AML-193 (cell line): ENCODE measurements around the gene TAF4B.
"Not testable (repeated sequence)": the region's sequence is repeated elsewhere in the genome, so short reads cannot be mapped to it uniquely, and the experiment has no call there.

ENCODE experiments used
- DNase-seq, 2 experiments: peaks; one replicate each; lab custom pipeline; 2025; lab: John Stamatoyannopoulos, UW

The TAF4B gene

DNA sequence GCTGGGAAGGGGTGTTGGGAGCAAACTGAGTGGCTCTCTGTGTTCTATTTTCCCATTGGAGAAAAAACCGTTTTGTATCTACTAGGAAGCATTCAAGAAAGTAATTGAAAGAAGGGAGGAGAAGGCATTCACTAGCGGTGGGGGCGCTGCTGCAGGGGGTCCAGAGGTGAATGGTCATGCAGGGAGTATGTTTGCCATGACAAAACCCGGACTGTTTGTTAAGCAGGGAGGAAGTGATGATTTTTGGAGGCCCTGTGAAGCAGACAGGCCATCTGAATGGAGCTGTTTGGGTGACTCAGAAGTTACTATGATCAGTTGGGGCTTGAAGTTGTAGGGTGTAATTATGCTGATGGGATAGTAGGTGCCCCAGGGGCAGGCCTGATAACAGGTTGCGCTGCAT, 7.0 kb downstream of the TAF4B start:
- no peak for DNase-seq

DNA sequence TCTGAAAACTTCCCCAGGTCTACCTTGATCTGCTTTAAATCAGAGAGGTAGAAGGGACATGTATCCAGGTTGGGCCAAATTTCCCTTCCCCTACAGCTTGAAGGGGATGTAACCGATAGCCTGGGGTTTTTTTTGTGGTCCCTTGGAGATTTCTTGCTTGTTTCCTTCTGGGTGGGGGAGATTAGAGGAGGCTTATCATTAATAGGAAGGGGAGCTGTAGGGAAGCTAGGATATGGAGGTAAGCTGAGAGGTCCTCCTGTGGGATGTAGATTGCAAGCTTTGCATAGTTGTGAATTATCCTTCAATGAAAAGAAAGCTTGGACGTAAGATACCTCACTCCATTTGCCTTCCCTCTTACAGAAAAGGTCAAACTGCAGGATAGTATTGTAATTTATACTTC, 11.1 kb downstream of the TAF4B start:
- not testable (repeated sequence) for DNase-seq

DNA sequence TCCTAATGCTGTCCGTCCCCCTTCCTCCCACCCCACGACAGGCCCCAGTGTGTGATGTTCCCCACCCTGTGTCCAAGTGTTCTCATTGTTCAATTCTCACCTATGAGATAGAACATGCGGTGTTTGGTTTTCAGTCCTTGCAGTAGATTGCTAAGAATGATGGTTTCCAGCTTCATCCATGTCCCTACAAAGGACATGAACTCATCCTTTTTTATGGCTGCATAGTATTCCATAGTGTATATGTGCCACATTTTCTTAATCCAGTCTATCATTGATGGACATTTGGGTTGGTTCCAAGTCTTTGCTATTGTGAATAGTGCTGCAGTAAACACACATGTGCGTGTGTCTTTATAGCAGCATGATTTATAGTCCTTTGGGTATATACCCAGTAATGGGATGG, 12.5 kb downstream of the TAF4B start:
- not testable (repeated sequence) for DNase-seq

DNA sequence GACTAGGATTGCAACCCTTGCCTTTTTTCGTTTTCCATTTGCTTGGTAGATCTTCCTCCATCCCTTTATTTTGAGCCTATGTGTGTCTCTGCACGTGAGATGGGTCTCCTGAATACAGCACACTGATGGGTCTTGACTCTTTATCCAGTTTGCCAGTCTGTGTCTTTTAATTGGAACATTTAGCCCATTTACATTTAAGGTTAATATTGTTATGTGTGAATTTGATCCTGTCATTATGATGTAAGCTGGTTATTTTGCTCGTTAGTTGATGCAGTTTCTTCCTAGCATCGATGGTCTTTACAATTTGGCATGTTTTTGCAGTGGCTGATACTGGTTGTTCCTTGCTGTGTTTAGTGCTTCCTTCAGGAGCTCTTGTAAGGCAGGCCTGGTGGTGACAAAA, 16.1 kb downstream of the TAF4B start:
- DNase-seq: not testable (repeated sequence)

DNA sequence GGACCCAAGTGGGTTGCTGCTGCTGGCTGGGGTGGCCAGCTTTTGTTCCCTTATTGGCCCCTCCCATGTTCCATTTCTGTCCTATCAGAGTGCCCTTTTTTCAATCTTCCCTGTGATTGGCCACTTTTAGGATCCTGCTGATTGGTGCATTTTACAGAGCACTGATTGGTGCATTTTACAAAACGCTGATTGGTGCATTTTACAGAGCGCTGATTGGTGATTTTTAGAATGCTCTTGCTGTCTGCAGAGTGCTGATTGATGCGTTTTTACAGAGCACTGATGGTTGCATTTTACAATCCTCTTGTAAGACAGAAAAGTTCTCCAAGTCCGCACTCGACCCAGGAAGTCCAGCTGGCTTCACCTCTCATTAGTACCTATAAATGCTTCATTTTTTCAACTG, 19.2 kb downstream of the TAF4B start:
- not testable (repeated sequence) for DNase-seq

DNA sequence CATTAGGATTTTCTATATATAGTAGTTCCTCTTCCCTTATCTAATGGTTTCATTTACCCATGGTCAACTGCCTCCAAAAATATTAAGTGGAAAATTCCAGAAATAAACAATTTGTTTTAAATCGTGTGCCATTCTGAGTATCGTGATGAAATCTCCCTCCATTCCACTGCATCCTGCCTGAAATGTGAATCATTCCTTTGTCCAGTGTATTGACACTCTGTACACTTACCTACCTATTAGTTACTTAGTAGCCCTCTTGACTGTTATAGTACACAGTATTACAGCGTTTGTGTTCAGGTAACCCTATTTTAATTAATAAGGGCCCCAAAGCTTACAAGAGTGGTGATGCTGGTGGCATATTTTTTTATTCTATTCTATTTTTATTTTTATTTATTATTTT, 26.2 kb downstream of the TAF4B start:
- no peak for DNase-seq

DNA sequence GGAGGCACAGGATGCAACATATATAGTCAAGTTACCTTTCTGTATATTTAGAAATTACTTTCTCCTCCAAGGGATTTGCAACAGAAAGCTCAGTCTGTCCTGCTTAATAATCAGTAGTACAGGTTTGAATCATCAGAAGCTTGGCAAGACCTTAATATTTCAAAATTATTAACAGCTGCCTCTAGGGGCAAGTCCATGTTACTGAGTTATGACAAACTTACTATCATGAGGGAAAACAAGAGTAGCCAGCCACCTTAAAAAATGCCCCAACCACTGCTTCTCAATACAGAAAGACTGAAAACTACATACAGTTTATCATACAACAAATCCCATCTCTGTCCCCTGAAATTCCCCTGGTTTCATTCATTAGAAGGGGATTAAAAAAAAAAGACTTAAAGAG, 28.6 kb downstream of the TAF4B start:
- DNase-seq: peak; percentile 16 to 29

DNA sequence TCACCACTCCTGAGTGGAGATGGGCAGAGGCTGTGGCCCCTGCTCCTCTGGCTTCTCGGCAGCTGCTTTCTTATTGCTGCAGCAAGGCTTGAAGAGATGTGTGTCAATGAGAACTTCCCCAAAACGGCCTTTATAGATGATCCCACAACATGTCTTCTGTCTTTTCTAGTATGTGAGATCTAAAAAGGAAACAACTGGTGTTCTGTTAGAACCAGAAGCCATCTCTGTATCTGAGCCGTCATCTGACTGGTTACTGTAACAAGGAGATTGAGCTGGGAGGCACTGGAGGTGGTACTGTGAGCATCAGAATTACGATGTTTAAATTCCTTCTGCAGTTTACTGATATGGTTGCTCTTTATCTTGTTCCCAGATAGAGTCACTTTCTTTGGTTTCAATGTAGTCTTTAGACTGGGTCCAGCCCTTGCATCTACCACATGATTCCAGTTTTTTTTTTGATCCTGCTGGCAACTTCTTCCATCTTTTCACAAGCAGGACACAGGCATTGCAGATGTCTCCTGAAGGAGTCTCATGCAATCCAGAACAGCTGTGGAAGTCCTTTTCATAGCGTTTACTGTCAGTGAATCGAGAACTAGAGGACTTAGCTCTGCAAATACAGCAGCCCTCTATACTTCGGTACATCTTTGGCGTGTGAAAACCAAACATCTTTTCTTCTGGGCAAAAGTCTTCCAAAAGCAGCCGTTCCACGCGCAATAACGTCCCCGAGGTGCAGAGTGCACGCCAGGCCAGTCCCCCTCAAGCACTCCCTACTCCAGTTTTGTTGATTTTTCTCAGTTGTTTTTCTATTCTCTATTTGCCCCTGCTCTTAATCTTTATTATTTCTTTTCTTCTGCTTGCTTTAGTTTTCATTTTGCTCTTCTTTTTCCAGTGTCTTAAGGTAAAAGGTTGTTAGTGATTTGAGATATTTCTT, 29.7 kb downstream of the TAF4B start:
- peak; percentile 35 to 55 for DNase-seq

DNA sequence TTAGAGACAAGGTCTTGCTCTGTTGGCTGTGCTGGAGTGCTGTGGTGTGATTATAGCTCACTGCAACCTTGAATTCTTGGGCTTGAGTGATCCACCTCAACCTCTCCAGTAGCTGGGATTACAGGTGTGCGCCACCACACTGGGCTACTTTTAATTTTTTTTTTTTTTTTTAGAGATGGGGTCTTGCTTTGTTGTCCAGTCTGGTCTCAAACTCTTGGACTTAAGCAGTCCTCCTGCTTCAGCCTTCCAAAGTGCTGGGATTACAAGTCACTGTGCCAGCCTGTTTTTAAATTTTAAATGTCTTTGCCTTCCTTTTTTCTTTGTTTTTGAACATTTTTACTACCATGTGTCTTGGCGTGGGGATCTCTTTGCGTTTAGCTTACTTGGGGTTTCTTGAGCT, 32.5 kb downstream of the TAF4B start:
- no peak for DNase-seq

DNA sequence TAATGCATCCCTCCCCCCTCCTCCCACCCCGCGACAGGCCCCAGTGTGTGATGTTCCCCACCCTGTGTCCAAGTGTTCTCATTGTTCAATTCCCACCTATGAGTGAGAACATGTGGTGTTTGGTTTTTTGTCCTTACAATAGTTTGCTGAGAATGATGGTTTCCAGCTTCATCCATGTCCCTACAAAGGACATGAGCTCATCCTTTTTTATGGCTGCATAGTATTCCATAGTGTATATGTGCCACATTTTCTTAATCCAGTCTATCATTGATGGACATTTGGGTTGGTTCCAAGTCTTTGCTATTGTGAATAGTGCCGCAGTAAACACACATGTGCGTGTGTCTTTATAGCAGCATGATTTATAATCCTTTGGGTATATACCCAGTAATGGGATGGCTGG, 33.2 kb downstream of the TAF4B start:
- not testable (repeated sequence) for DNase-seq

DNA sequence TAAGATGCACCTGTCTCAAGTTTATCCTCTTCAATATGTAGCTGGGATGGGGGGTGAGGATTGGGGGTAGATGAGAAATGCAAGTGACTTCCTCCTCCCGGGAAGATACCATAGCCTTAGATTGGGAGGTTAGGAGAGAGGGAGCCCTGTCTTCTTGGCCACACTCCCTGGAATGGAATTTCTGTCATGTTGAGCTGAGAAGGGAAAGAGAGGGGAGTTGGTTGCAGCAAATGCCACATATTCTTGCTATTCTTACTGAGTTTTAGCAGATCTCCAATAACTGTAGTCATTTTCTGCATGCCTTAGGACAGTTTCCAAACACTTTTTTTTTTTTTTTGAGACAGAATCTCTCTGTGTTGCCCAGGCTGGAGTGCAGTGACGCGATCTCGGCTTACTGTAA, 35.9 kb downstream of the TAF4B start:
- DNase-seq: no peak

DNA sequence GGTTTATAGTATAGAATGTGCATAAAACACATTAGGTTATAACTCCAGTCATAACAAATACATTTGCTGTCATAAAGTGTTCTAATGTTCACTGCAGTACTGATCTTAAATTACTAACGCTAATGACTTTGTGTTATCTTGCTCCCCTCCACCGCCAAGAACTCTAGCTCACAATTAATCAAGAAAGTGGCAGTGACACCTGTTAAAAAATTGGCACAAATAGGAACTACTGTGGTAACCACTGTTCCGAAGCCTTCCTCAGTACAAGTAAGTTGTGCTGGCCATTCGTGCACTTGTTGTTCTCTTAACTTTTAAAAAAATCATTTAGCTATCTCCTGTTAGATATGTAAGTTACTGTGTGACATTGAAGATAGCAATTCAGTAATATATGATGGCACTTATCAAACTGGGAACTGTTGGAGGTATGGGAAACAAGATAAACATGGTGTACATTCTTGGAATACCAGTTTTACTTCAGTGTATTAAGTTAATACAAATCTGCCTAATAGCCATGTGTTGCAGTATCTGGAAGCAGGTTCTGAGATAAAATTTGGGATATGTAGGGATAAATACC, 41.2 kb downstream of the TAF4B start:
- DNase-seq: no peak

DNA sequence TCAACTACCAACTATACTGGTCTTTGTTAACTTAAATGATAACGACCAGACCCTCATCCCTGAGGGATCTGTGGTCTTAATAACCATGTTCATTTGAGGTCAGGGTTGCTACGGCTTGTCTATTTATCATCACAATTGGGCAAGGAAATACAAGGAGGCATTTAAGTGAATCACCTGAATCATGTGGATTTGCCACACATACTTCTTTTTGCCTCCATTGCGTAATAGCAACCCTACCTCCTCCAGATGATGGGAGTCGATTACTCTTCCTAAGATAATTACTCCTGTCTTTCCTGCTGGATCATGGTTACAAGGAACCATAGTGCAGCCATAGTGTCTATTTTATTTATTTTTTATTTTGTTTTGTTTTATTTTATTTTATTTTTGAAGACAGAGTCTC, 42.2 kb downstream of the TAF4B start:
- no peak for DNase-seq

DNA sequence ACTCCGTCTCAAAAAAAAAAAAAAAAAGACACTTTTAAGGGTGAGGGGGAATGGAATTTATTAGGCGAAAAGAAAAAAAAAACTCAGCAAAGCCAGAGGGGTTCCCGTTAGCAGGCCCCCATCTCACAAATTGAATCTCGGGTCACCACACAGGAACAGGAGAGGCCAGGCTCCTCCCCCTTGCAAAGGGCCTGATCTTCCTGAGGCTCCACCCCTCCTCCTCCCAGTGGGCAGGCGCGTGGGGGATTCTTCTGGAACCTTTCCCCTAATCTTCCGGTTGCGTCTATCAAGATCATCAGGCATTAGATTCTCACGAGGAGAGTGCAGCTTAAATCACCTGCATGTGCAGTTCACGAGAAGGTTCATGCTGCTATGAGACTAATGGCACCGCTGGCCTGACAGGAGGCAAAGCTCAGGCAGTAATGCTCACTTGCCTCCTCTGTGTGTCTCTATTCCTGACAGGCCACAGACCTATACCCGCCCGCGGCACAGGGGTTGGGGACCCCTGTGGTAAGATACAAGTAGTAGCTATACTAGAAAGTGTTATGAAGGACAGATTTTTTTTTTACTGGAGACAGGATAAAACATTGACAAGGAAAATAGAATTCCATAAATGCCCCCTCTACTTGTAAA, 45.8 kb downstream of the TAF4B start:
- no peak for DNase-seq

DNA sequence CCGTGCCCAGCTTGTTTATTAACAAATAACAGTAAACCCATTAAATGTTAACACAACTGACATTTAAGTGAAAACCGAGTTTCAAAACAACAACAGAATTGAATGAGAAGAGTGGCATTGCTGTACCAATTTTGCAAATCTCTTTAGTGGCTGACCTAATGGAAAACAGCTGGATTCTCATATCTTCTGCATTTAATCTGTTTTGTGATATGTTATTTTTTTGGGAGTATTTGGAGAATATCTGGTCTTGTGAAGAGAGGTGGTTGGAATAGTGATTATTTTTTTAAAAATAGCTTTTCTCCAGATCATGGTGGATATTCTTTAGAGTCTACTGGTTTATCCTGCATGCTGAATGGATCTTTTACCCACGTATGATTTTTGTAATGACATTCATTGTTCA, 51.1 kb downstream of the TAF4B start:
- DNase-seq: no peak

DNA sequence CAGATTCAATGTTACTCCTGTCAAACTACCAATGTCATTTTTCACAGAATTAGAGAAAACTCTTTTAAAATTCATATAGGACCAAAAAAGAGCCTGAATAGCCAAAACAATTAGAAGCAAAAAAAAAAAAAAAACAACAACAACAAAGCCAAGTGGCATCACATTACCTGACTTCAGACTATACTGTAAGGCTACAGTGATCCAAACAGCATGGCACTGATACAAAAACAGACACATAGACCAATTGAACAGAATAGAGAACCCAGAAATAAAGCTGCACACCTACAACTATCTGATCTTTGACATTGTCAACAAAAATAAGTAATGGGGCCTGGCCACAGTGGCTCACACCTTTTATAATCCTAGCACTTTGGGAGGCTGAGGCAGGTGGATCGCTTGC, 53.2 kb downstream of the TAF4B start:
- DNase-seq: no peak

DNA sequence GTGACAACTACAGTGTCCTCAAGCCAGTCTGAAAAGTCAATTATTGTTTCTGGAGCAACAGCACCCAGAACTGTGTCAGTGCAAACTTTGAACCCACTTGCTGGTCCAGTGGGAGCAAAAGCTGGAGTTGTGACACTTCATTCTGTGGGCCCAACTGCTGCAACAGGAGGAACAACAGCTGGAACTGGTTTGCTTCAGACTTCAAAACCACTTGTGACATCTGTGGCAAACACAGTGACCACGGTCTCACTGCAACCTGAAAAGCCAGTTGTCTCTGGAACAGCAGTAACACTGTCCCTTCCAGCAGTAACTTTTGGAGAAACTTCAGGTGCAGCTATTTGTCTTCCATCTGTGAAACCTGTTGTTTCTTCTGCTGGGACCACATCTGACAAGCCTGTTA, 59.8 kb downstream of the TAF4B start:
- DNase-seq: peak; percentile 38 to 44

DNA sequence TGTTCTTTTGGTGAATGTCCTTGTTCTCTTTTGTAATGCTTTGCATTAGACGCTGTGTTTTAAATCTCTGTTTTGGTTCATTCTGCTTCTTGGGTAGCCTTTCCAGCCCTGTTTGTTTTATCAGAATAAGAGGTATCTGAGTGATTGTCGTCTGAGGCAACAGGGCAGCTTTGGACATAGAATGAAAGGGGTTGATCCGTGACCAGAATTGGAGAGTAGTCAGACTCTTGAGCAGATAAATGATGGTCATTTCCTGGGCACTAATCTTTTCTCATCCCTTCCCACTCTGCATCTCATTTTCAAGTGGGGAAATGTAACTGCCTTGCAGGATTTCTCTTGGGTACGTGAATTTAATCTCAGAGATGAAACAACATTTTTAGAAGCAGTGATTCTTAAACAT, 61.4 kb downstream of the TAF4B start:
- no peak for DNase-seq

DNA sequence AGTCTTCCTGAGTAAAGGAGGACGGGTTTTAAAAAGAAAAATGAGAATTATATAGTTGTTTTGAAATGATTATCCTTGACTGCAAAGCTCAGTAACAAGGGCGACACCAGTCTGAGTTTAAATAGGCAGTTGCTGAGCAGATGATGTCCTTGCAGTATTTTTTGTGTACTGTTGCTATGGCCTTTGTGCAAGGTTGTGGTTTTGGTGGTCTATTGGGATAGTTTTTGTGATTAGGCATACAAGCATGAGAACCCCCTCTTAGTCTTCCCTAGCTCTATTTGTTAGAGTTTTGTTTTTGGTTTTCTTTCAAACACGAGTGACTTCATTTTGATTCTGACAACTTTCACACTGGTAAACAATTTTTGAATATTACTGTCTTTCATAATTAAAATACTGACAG, 64.1 kb downstream of the TAF4B start:
- DNase-seq: no peak

DNA sequence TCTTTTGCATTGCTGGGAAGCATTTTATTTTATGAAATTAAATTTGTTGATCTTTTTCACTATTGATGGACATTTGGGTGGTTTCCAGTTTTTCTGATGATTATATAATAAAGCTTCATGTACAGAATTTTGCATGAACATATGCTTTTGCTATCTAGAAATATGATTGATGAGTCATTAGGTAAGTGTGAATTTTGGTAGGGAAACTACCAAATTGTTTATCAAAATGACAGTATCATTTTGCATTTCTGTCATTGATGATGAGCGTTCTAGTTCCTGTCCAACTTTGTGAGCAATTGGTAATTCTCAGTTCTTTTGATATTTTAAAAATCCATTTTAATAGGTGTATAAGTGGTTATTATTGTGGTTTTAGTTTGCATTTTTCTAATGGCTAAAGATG, 67.7 kb downstream of the TAF4B start:
- DNase-seq: no peak

DNA sequence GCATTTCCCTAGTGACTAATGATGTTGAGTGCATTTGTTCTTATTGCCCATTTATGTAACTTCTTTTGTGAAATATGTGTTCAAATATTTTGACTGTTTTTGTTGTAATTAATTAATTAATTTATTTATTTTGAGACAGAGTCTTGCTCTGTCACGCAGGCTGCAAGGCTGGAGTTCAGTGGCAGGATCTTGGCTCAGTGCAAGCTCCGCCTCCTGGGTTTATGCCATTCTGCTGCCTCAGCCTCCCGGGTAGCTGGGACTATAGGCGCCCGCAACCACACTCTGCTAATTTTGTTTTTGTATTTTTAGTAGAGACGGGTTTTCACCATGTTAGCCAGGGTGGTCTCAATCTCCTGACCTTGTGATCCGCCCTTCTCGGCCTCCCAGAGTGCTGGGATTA, 71.9 kb downstream of the TAF4B start:
- no peak for DNase-seq

DNA sequence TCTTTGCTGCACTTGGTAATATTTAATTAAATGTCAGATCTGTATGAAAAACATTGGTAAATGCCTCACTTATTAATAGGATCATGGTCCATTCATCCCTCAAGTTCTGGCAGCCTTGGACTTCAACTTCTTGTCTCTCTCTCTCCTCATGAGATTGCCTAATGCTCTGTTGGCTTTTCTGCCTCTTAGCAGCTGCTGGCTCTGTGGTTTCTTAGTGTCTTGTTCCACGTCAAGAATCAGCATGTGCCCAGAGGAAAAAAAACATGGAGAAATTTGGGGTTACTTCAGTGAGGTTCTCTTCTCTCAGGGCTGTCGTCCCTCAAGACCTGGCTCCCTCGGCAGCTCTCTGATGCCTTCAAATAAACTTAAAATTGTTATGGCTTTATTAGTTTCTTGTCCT, 75.4 kb downstream of the TAF4B start:
- peak; percentile 27 to 51 for DNase-seq

DNA sequence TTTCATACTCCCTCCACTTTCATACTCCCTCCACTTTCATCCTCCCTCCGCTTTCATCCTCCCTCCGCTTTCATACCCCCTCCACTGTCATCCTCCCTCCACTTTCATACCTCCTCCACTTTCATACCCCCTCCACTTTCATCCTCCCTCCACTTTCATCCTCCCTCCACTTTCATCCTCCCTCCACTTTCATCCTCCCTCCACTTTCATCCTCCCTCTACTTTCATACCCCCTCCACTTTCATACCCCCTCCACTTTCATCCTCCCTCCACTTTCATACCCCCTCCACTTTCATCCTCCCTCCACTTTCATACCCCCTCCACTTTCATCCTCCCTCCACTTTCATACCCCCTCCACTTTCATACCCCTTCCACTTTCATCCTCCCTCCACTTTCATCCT, 77.0 kb downstream of the TAF4B start:
- not testable (repeated sequence) for DNase-seq
